Liver (tissue), 9 donors: ENCODE results near the gene NMUR1. TPM values are rescaled to one million over a fixed set of nuclear protein-coding genes. Genes with fewer than 3 reads are reported as not detected.

Experiments used
- DNase-seq: peaks from one replicate; pipeline ENCODE4 v3.0.0-alpha.2; 2017; ENCODE audit warnings: low spot score
- H3K27ac ChIP-seq, 2 donors: one replicate each; pipeline ENCODE4 v1.7.0; 2013; ENCODE audit warnings: inconsistent platforms in 2 of 2, low read length in 2 of 2, control low read depth in 1 of 2, low read depth in 1 of 2, mild to moderate bottlenecking in 1 of 2
- H3K27me3 ChIP-seq, 4 donors: one replicate each; pipeline versions ENCODE4 v1.6.1 to v1.7.0; 2013; ENCODE audit warnings: low read length in 3 of 4, inconsistent platforms in 1 of 4, mild to moderate bottlenecking in 1 of 4, moderate library complexity in 1 of 4; ENCODE audit not compliant: control insufficient read depth in 4 of 4, insufficient read depth in 4 of 4
- H3K36me3 ChIP-seq, 4 donors: one replicate each; pipeline versions ENCODE4 v1.6.1 to v1.7.0; 2013; ENCODE audit warnings: low read length in 3 of 4, mild to moderate bottlenecking in 3 of 4, low read depth in 1 of 4, moderate library complexity in 1 of 4; ENCODE audit not compliant: control insufficient read depth in 4 of 4, insufficient read depth in 3 of 4
- H3K4me1 ChIP-seq, 4 donors: one replicate each; pipeline versions ENCODE4 v1.6.1 to v1.7.0; 2013; ENCODE audit warnings: low read length in 3 of 4, mild to moderate bottlenecking in 3 of 4, moderate library complexity in 1 of 4; ENCODE audit not compliant: control insufficient read depth in 4 of 4, insufficient read depth in 4 of 4
- H3K4me3 ChIP-seq, 3 donors: one replicate each; pipeline versions ENCODE4 v1.6.1 to v1.7.0; 2013; ENCODE audit warnings: low read length in 3 of 3, control low read depth in 1 of 3, low read depth in 1 of 3, mild to moderate bottlenecking in 1 of 3
- H3K9ac ChIP-seq, 2 donors: one replicate each; pipeline ENCODE4 v1.7.0; 2013; ENCODE audit warnings: low read length in 2 of 2, mild to moderate bottlenecking in 2 of 2, moderate library complexity in 2 of 2, control low read depth in 1 of 2, low read depth in 1 of 2
- H3K9me3 ChIP-seq, 4 donors: one replicate each; pipeline versions ENCODE4 v1.6.1 to v1.7.0; 2013; ENCODE audit warnings: low read length in 3 of 4; ENCODE audit not compliant: control insufficient read depth in 4 of 4
- ATF3 ChIP-seq: IDR thresholded peaks from 2 replicates; pipeline ENCODE4 v1.6.1; 2016; ENCODE audit warnings: antibody characterized with exemption
- CTCF ChIP-seq: fragments of 150-350 bp; IDR thresholded peaks from 2 replicates; pipeline ENCODE4 v1.5.1; 2017; ENCODE audit warnings: improper control_type of control experiment, low read depth, low read length; ENCODE audit not compliant: missing input control
- EGR1 ChIP-seq, 2 donors: IDR thresholded peaks; 2 replicates each; pipeline ENCODE4 v1.6.1; 2016 to 2018; ENCODE audit warnings: antibody characterized with exemption in 2 of 2, low read depth in 2 of 2
- FOXA1 ChIP-seq: IDR thresholded peaks from 2 replicates; pipeline ENCODE4 v1.6.1; 2016; ENCODE audit warnings: antibody characterized with exemption
- FOXA2 ChIP-seq: IDR thresholded peaks from 2 replicates; pipeline ENCODE4 v1.6.1; 2016; ENCODE audit warnings: antibody characterized with exemption
- GABPA ChIP-seq, 2 donors: IDR thresholded peaks in 1 of 2; conservative IDR thresholded peaks in 1 of 2; 2 replicates each; pipeline ENCODE4 v1.6.1; 2016; ENCODE audit warnings: antibody characterized with exemption in 2 of 2, mild to moderate bottlenecking in 1 of 2, moderate library complexity in 1 of 2
- HNF4A ChIP-seq, 2 donors: conservative IDR thresholded peaks; 2 replicates each; pipeline ENCODE4 v1.6.1; 2016; ENCODE audit warnings: antibody characterized with exemption in 2 of 2, mild to moderate bottlenecking in 2 of 2
- HNF4G ChIP-seq: IDR thresholded peaks from 2 replicates; pipeline ENCODE4 v1.6.1; 2016; ENCODE audit warnings: antibody characterized with exemption
- JUND ChIP-seq, 2 donors: IDR thresholded peaks; 2 replicates each; pipeline ENCODE4 v1.6.1; 2016; ENCODE audit warnings: antibody characterized with exemption in 2 of 2
- MAX ChIP-seq: IDR thresholded peaks from 2 replicates; pipeline ENCODE4 v1.6.1; 2016; ENCODE audit warnings: antibody characterized with exemption
- NR2F2 ChIP-seq: IDR thresholded peaks from 2 replicates; pipeline ENCODE4 v1.6.1; 2016; ENCODE audit warnings: antibody characterized with exemption
- RAD21 ChIP-seq, 2 donors: IDR thresholded peaks; 2 replicates each; pipeline ENCODE4 v1.6.1; 2016; ENCODE audit warnings: antibody characterized with exemption in 2 of 2, mild to moderate bottlenecking in 2 of 2
- REST ChIP-seq: IDR thresholded peaks from 2 replicates; pipeline ENCODE4 v1.6.1; 2016; ENCODE audit warnings: antibody characterized with exemption, mild to moderate bottlenecking
- RXRA ChIP-seq, 2 donors: IDR thresholded peaks; 2 replicates each; pipeline ENCODE4 v1.6.1; 2017 to 2018; ENCODE audit warnings: antibody characterized with exemption in 2 of 2, mild to moderate bottlenecking in 1 of 2
- SP1 ChIP-seq: IDR thresholded peaks from 2 replicates; pipeline ENCODE4 v1.6.1; 2018; ENCODE audit warnings: antibody characterized with exemption, mild to moderate bottlenecking
- TAF1 ChIP-seq: conservative IDR thresholded peaks from 2 replicates; pipeline ENCODE4 v1.6.1; 2016; ENCODE audit warnings: antibody characterized with exemption, mild to moderate bottlenecking
- YY1 ChIP-seq: IDR thresholded peaks from 2 replicates; pipeline ENCODE4 v1.6.1; 2016; ENCODE audit warnings: antibody characterized with exemption, mild to moderate bottlenecking
- ZBTB33 ChIP-seq: IDR thresholded peaks from 2 replicates; pipeline ENCODE4 v1.6.1; 2016; ENCODE audit warnings: antibody characterized with exemption
- WGBS: extraction: QIAGEN DNeasy Blood & Tissue Kit; methylation state at CpG from one replicate; pipeline ENCODE4 v1.1.7; 2013; 5-methylcytosine and 5-hydroxymethylcytosine counted together
- polyA plus RNA-seq, 2 donors: library from polyadenylated mRNA; stranded (reverse) in 1 of 2; unstranded in 1 of 2; fragments of 200-250 nt in 1 of 2; fragments of >200 nt in 1 of 2; fragmentation: Nextera tagmentation in 1 of 2; extraction: Ambion mirVana in 1 of 2; gene quantifications; one replicate each; pipeline versions ENCODE4 v1.2.1 to v1.2.3, GENCODE V29; 2013 to 2015
- total RNA-seq, 2 donors: library from RNA; depleted of rRNA; stranded (reverse); fragments of >200 nt; gene quantifications; one replicate each; pipeline ENCODE4 v1.2.3, GENCODE V29; 2014
- donor health status: healthy.
- donor health status: healthy.
- donor health status: healthy.
- donor health status: healthy.
- donor health status: healthy.

The NMUR1 gene
- total and polyA plus RNA-seq, 4 donors = 0.23 to 0.84 (median 0.52) TPM

GRCh38 chr2:231524477-231525247 is 5.6 kb downstream of the NMUR1 start:
- Histone ChIP-seq H3K27me3 (no peaks in the 10 kb centered on the region), H3K36me3 (no peaks in the 10 kb centered on the region), H3K27ac (no peak overlapping the region), H3K4me3 (no peak overlapping the region), H3K4me1 (peaks cover 0 to 2% (median 0%) of the 10 kb centered on the region in 4 donors), H3K9ac (no peak overlapping the region), H3K9me3 (no peaks in the 10 kb centered on the region)
- WGBS = 93% methylated on average over 16 of the region's 16 CpGs
- TF ChIP-seq SP1 (no peak), REST (no peak), FOXA1 (no peak), HNF4A (conservative IDR thresholded peaks at IDR 0.05) (no peak), JUND (IDR thresholded peaks at IDR 0.05) (no peak), YY1 (no peak), RXRA (IDR thresholded peaks at IDR 0.05) (no peak), NR2F2 (no peak), TAF1 (no peak), HNF4G (no peak), ATF3 (no peak), ZBTB33 (no peak), EGR1 (IDR thresholded peaks at IDR 0.05; ENCODE audit: low read depth in 2 of 2) (no peak), MAX (no peak), GABPA (IDR thresholded peaks at IDR 0.05 in 1 of 2, conservative IDR thresholded peaks at IDR 0.05 in 1 of 2) (no peak), RAD21 (IDR thresholded peaks at IDR 0.05) (no peak), CTCF (no peak), FOXA2 (no peak)
- DNase-seq = no peak
